Left ventricle myocardium inferior (tissue), 1 donor: ENCODE data around the gene ANKS1B. TPM values are rescaled to one million over a fixed set of nuclear protein-coding genes. Genes with fewer than 3 reads are reported as not detected.

Source experiments
- DNase-seq: peaks from one replicate; pipeline ENCODE4 v3.0.0-alpha.2; 2020
- H3K27ac ChIP-seq: fragments of 200-600 bp; replicated peaks from 2 replicates; pipeline ENCODE4 v1.8.0; 2021
- H3K27me3 ChIP-seq: fragments of 200-600 bp; 2 replicates; pipeline ENCODE4 v1.8.0; 2021; ENCODE audit warnings: low read depth
- H3K36me3 ChIP-seq: fragments of 200-600 bp; 2 replicates; pipeline ENCODE4 v1.8.0; 2021
- H3K4me1 ChIP-seq: fragments of 200-600 bp; 2 replicates; pipeline ENCODE4 v1.8.0; 2021
- H3K4me3 ChIP-seq: fragments of 200-600 bp; 2 replicates; pipeline ENCODE4 v1.8.0; 2021; ENCODE audit warnings: mild to moderate bottlenecking, moderate library complexity
- H3K9me3 ChIP-seq: fragments of 200-600 bp; replicated peaks from 2 replicates; pipeline ENCODE4 v1.8.0; 2021
- CTCF ChIP-seq: fragments of 200-600 bp; IDR thresholded peaks from 2 replicates; pipeline ENCODE4 v1.8.0; 2021; ENCODE audit warnings: antibody characterized with exemption, mild to moderate bottlenecking, borderline replicate concordance
- intact Hi-C: fragments of 100-400 bp; cut with micrococcal nuclease; formaldehyde crosslinking; loops from one replicate; pipeline ENCODE4 v1.11.0; 2022
- total RNA-seq: library from RNA; stranded (reverse); fragmentation: NEBNext Ultra II Directional; extraction: Animal tissue kit (Norgen Biotek cat#: 25700); gene quantifications from one replicate; pipeline ENCODE4 v1.2.1, GENCODE V29; 2021
- donor health status: DM: no; HTN: yes; CAD: no; lungs with severe emphysema.

The ANKS1B gene
- total RNA-seq, 1 donor from 2014 or later = 1.6 TPM

DNA sequence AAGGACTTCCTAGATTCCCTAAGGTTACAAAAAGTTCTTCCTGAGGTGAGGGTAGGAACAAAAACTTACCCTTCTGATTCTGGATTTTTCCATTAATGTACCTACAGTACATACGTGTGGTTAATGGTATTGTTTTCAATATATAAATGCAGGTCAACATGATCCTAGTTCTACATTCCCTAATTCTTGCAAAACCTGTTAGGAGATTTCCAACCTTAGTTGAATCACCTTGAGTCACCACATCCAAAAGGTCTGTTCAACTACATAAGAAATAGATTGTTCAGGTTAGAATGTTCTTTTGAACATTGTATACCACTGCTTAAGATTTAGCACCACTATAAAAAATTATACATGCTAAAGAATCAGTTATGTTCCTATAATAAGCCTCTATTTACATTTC lies 218.3 kb downstream of the ANKS1B start:
- no peak for TF ChIP-seq CTCF
- H3K4me3 ChIP-seq = no peak overlapping the region
- H3K9me3 ChIP-seq = no peaks in the 10 kb centered on the region
- no peak for DNase-seq
- H3K27me3 ChIP-seq = no peaks in the 10 kb centered on the region
- intact Hi-C loops = no loop called here
- no peak overlapping the region for H3K27ac ChIP-seq
- no peaks in the 10 kb centered on the region for H3K36me3 ChIP-seq
- H3K4me1 ChIP-seq = no peaks in the 10 kb centered on the region

DNA sequence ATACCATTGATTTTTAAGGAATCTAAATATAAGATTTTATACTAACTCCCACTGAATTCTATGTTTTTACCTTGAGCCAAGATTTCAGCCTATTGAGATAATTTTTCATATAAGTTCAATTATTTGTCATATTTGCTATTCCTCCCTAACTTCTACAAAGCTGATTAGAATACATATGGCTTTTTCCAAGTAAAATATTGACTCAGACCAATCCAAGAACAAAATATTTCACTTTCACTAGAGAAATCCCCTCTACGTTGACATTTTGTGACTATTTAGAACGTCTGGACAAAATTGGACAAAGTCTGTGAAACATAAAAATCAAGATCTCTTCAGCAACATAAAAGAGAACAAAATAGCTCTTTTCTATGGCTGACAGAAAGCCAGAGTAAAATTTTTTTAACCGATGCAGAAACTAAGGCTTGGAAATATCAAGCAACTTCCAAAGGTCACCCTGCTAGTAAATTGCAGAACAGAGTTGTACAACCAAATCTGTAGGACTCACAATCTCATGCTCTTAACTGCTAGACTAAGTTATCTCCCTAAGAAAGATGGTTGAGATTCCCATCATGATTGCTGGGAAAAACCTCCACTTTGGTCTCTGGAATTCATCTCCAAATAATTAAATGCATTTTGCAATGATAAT lies 219.1 kb downstream of the ANKS1B start:
- no peaks in the 10 kb centered on the region for H3K36me3 ChIP-seq
- DNase-seq = no peak
- TF ChIP-seq CTCF = no peak
- H3K4me3 ChIP-seq = no peak overlapping the region
- H3K4me1 ChIP-seq = no peaks in the 10 kb centered on the region
- intact Hi-C loops = no loop called here
- H3K27ac ChIP-seq = no peak overlapping the region
- no peaks in the 10 kb centered on the region for H3K9me3 ChIP-seq
- H3K27me3 ChIP-seq = no peaks in the 10 kb centered on the region

DNA sequence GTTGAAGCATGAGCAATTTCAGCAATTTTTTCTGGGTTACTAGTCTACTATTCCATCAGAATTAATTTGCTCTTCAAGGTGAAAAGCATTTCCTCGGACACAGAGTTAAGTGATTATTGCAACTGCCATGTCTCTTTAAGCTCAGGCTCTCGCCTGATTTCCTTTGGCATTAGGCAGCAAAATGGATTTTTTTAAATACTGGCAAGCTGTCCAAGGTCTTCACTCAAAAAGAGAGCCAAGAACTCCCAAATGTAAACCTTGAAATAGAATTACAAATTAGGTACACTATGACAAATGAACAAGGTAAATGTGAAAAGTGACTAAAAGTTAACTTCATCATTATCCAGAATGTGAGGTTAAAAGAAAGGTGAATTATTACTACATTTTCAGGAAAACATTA lies 225.3 kb downstream of the ANKS1B start:
- intact Hi-C loops = no loop called here
- H3K36me3 ChIP-seq = no peaks in the 10 kb centered on the region
- no peaks in the 10 kb centered on the region for H3K4me1 ChIP-seq
- H3K9me3 ChIP-seq = peaks cover 9% of the 10 kb centered on the region
- H3K27ac ChIP-seq = no peak overlapping the region
- no peak for DNase-seq
- no peak overlapping the region for H3K4me3 ChIP-seq
- H3K27me3 ChIP-seq = no peaks in the 10 kb centered on the region
- no peak for TF ChIP-seq CTCF

DNA sequence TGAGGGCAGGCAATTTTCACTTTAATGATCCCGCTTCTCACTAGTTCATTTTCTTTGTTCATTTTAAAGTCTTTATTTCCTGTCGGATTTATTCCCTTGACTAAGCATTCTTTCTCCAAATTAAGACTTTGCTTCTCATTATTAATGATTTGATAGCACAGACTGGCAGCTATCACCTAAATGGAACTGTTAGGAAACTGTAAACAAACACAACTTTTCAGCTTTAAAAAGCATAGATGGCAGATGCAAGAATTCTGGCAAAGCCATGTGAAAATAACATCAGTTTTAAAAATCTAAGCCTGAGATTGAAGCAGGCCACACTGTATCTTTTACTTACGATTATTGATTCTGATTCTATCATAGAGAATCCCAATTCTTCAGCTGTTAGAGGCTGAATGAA lies 225.7 kb downstream of the ANKS1B start:
- no peak overlapping the region for H3K4me3 ChIP-seq
- H3K36me3 ChIP-seq = no peaks in the 10 kb centered on the region
- intact Hi-C loops = no loop called here
- no peak for TF ChIP-seq CTCF
- H3K9me3 ChIP-seq = peaks cover 13% of the 10 kb centered on the region
- no peak for DNase-seq
- H3K27me3 ChIP-seq = no peaks in the 10 kb centered on the region
- no peak overlapping the region for H3K27ac ChIP-seq
- H3K4me1 ChIP-seq = no peaks in the 10 kb centered on the region

DNA sequence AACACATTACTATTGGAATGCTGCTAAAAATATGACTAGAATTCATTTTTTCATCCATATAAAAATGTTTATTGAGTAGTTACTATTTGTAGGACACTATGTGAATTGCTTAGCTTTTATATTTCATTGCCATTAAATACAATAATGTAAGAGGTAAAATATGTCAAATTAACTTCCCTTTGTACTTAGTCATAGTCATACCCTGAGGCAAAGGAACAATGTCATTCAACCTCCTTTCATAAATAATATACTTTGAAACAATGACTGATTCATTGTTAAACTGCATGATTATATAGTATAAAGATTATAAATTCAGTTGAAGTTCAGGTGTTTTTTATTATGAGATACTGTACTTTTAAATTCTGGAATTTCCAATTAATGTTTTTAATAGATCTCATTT lies 232.0 kb downstream of the ANKS1B start:
- no peak for TF ChIP-seq CTCF
- Histone ChIP-seq H3K9me3 (peaks cover 27% of the 10 kb centered on the region), H3K27me3 (no peaks in the 10 kb centered on the region), H3K4me1 (no peaks in the 10 kb centered on the region), H3K27ac (no peak overlapping the region), H3K36me3 (no peaks in the 10 kb centered on the region), H3K4me3 (no peak overlapping the region)
- DNase-seq = no peak
- intact Hi-C loops = no loop called here

DNA sequence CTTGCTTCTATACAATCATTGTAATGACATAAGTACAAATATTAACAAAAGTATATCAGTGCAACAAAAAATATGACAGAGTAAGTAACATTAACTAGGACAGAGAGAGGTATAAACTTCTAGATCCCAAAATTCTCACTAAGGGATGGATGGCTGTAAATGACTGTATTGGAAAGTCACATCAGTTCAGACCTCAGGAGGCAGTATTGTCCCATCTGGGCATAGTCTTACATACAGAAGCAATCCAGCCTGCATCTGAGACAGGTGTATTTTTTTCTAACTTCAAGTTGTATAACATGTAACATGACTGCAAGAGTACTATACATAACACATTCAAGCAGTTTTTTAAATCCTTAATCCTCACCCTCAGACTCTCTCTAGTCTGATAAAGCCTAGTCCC lies 238.2 kb downstream of the ANKS1B start:
- Histone ChIP-seq H3K9me3 (no peaks in the 10 kb centered on the region), H3K36me3 (no peaks in the 10 kb centered on the region), H3K4me3 (no peak overlapping the region), H3K27ac (no peak overlapping the region), H3K27me3 (no peaks in the 10 kb centered on the region), H3K4me1 (no peaks in the 10 kb centered on the region)
- no peak for DNase-seq
- intact Hi-C loops = no loop called here
- TF ChIP-seq CTCF = no peak
